ENCODE results near the gene C1orf35. TPM values are rescaled to one million over a fixed set of nuclear protein-coding genes. Genes with fewer than 3 reads are reported as not detected.

C1orf35 gene
- total RNA-seq, 1 donor: 5.4 TPM

DNA sequence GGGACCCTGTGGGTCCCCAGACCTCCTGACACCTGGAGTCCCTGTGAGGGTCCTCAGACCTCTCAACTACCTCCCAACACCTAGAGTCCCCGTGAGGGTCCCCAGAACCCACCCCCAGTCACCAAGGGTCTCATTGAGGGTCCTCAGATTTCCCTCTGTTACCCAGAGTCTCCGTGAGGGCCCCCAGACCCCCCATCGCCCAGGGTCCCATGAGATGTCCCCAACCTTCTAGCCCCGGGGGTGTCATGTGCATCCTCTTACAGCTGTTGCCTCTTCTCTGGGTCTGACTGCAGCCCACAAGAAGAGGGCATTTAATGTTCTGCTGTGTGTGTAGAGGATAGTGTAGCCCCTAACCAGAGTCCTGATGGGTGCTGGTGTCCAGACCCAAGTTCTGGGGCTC, 44.6 kb upstream of the C1orf35 start:
- peaks cover 22% of the 10 kb centered on the region for H3K4me1 ChIP-seq (ENCODE audit: insufficient read depth, low read length)
- no peaks in the 10 kb centered on the region for H3K9me3 ChIP-seq (ENCODE audit: low read depth, low read length)
- no peak overlapping the region for H3K4me3 ChIP-seq (ENCODE audit: insufficient read depth, low read length)
- no peak overlapping the region for H3K27ac ChIP-seq (ENCODE audit: low read depth, low read length)
- no peak overlapping the region for H2AFZ ChIP-seq (ENCODE audit: low read length)
- peaks cover 60% of the 10 kb centered on the region for H4K20me1 ChIP-seq (ENCODE audit: insufficient read depth, low read length)
- peaks cover 81% of the 10 kb centered on the region for H3K79me2 ChIP-seq (ENCODE audit: insufficient read depth, low read length)
- no peaks in the 10 kb centered on the region for H3K27me3 ChIP-seq (ENCODE audit: insufficient read depth, low read length)
- TF ChIP-seq, protein P1, sequence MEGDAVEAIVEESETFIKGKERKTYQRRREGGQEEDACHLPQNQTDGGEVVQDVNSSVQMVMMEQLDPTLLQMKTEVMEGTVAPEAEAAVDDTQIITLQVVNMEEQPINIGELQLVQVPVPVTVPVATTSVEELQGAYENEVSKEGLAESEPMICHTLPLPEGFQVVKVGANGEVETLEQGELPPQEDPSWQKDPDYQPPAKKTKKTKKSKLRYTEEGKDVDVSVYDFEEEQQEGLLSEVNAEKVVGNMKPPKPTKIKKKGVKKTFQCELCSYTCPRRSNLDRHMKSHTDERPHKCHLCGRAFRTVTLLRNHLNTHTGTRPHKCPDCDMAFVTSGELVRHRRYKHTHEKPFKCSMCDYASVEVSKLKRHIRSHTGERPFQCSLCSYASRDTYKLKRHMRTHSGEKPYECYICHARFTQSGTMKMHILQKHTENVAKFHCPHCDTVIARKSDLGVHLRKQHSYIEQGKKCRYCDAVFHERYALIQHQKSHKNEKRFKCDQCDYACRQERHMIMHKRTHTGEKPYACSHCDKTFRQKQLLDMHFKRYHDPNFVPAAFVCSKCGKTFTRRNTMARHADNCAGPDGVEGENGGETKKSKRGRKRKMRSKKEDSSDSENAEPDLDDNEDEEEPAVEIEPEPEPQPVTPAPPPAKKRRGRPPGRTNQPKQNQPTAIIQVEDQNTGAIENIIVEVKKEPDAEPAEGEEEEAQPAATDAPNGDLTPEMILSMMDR (IDR thresholded peaks at IDR 0.05; ENCODE audit: extremely low read depth, low read depth, low read length): no peak
- H3K36me3 ChIP-seq (ENCODE audit: insufficient read depth, low read length): peaks cover 4% of the 10 kb centered on the region
- peak; percentile 83 for DNase-seq (ENCODE audit: insufficient read length, low spot score, missing footprints)
- no peak overlapping the region for H3K4me2 ChIP-seq (ENCODE audit: insufficient read depth, low read length)

DNA sequence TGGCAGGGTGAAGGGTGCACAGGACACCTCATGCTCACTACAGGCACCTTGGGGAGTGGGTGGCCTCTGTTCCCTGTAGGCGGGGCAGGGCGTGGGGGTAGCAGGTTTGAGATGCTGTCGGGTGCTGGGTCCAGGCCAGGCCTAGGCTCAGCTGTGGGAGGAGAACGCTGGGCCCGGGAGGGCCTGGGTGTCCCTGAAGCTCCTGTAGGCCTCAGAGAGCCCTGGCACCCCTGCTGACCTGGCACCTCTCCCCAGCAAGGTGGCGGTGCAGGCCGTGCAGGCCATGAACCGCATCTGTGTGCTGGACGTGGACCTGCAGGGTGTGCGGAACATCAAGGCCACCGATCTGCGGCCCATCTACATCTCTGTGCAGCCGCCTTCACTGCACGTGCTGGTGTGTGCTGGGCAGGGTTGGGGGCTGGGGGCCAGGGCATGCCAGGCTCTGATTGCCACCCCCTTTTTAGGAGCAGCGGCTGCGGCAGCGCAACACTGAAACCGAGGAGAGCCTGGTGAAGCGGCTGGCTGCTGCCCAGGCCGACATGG, 44.1 kb upstream of the C1orf35 start:
- no peak overlapping the region for H3K27ac ChIP-seq (ENCODE audit: low read depth, low read length)
- no peak overlapping the region for H3K4me3 ChIP-seq (ENCODE audit: insufficient read depth, low read length)
- no peak overlapping the region for H3K4me2 ChIP-seq (ENCODE audit: insufficient read depth, low read length)
- no peak overlapping the region for H2AFZ ChIP-seq (ENCODE audit: low read length)
- no peaks in the 10 kb centered on the region for H3K27me3 ChIP-seq (ENCODE audit: insufficient read depth, low read length)
- peak; percentile 84 for DNase-seq (ENCODE audit: insufficient read length, low spot score, missing footprints)
- peaks cover 65% of the 10 kb centered on the region for H4K20me1 ChIP-seq (ENCODE audit: insufficient read depth, low read length)
- peaks cover 27% of the 10 kb centered on the region for H3K4me1 ChIP-seq (ENCODE audit: insufficient read depth, low read length)
- H3K36me3 ChIP-seq (ENCODE audit: insufficient read depth, low read length): peaks cover 8% of the 10 kb centered on the region
- peaks cover 86% of the 10 kb centered on the region for H3K79me2 ChIP-seq (ENCODE audit: insufficient read depth, low read length)
- H3K9me3 ChIP-seq (ENCODE audit: low read depth, low read length): no peaks in the 10 kb centered on the region
- TF ChIP-seq, protein P1 (IDR thresholded peaks at IDR 0.05; ENCODE audit: extremely low read depth, low read depth, low read length): no peak

DNA sequence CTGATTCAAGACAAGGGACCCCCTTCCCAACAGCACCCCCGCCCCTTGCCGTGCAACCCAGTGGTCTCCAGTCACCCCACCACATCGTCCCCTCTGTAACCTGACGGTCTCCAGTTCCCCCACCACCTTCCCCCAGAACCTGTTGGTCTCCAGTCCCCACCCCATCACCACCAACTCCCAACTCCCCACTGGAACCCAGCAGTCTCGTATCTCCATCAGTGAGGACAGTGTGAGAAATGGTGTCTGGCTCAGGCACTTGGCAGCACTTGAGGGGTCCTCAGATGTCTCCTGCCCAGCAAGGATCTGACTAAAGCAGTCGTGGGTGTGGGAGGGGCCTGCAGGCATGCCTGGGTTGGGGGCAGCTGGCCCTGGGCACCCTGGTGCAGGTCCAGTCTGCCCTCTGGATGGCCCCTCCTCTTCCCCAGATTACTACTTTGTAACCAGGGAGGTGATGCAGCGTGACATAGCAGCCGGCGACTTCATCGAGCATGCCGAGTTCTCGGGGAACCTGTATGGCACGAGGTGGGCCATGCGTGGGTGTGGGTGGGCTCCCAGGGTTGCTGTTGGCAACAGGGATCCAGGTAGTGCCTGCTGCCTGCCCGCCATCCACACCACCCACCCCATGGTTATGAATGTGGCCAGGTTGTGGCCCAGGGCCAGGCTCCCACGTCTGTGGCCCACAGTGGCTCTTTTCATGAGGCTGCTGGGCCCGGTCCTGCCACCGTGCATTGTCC, 43.5 kb upstream of the C1orf35 start:
- peaks cover 8% of the 10 kb centered on the region for H3K36me3 ChIP-seq (ENCODE audit: insufficient read depth, low read length)
- peaks cover 67% of the 10 kb centered on the region for H4K20me1 ChIP-seq (ENCODE audit: insufficient read depth, low read length)
- H3K4me3 ChIP-seq (ENCODE audit: insufficient read depth, low read length): no peak overlapping the region

More for the DNA sequence above, 43.5 kb upstream of the C1orf35 start:
- Histone ChIP-seq H3K27me3 (ENCODE audit: insufficient read depth, low read length) (no peaks in the 10 kb centered on the region), H3K27ac (ENCODE audit: low read depth, low read length) (no peak overlapping the region), H3K4me1 (ENCODE audit: insufficient read depth, low read length) (peaks cover 34% of the 10 kb centered on the region), H2AFZ (ENCODE audit: low read length) (no peak overlapping the region), H3K9me3 (ENCODE audit: low read depth, low read length) (no peaks in the 10 kb centered on the region), H3K4me2 (ENCODE audit: insufficient read depth, low read length) (no peak overlapping the region), H3K79me2 (ENCODE audit: insufficient read depth, low read length) (peaks cover 90% of the 10 kb centered on the region)
- TF ChIP-seq, protein P1 (IDR thresholded peaks at IDR 0.05; ENCODE audit: extremely low read depth, low read depth, low read length): no peak
- DNase-seq (ENCODE audit: insufficient read length, low spot score, missing footprints): peak; percentile 68

All from osteoblast (primary cell).